ENCODE results near the gene KCNIP1.

The KCNIP1 gene

GRCh38 chr5:170483701-170484458 is 19.9 kb upstream of the KCNIP1 start:
- no peak for DNase-seq

GRCh38 chr5:170484459-170484831 is 19.4 kb upstream of the KCNIP1 start:
- no peak for DNase-seq

GRCh38 chr5:170484847-170485615 is 18.8 kb upstream of the KCNIP1 start:
- no peak for DNase-seq

GRCh38 chr5:170485616-170485911 is 18.3 kb upstream of the KCNIP1 start:
- DNase-seq = no peak

GRCh38 chr5:170486371-170486770 is 17.4 kb upstream of the KCNIP1 start:
- DNase-seq = no peak

GRCh38 chr5:170488570-170488969 is 15.2 kb upstream of the KCNIP1 start:
- DNase-seq = no peak

GRCh38 chr5:170489199-170489598 is 14.6 kb upstream of the KCNIP1 start:
- no peak for DNase-seq

GRCh38 chr5:170490381-170490780 is 13.4 kb upstream of the KCNIP1 start:
- no peak for DNase-seq

- no peak for DNase-seq
These were observed 12.3 kb upstream of the KCNIP1 start for GRCh38 chr5:170491479-170491878.

- no peak for DNase-seq
These were observed 10.6 kb upstream of the KCNIP1 start for GRCh38 chr5:170493028-170493820.

GRCh38 chr5:170494041-170494440 is 9.8 kb upstream of the KCNIP1 start:
- DNase-seq = no peak

GRCh38 chr5:170495825-170496661 is 7.8 kb upstream of the KCNIP1 start:
- DNase-seq = no peak

GRCh38 chr5:170496662-170497028 is 7.2 kb upstream of the KCNIP1 start:
- DNase-seq = no peak

- DNase-seq = no peak
These were observed 6.3 kb upstream of the KCNIP1 start for GRCh38 chr5:170497311-170498038.

- DNase-seq = no peak
These were observed 4.9 kb upstream of the KCNIP1 start for GRCh38 chr5:170498811-170499351.

- DNase-seq = no peak
These were observed 4.2 kb upstream of the KCNIP1 start for GRCh38 chr5:170499621-170500020.

GRCh38 chr5:170501361-170501760 is 2.5 kb upstream of the KCNIP1 start:
- DNase-seq = no peak

- DNase-seq = no peak
These were observed 1.9 kb upstream of the KCNIP1 start for GRCh38 chr5:170501931-170502330.

GRCh38 chr5:170504616-170505266 is 921 bp downstream of the KCNIP1 start:
- no peak for DNase-seq

- no peak for DNase-seq
These were observed 4.2 kb downstream of the KCNIP1 start for GRCh38 chr5:170508036-170508435.

- no peak for DNase-seq
These were observed 5.0 kb downstream of the KCNIP1 start for GRCh38 chr5:170508660-170509347.
